NCI-H2107 treated with DMSO at 0.1 percent for 48 hours (cell line): Measurements from ENCODE around the gene GPR31.

ENCODE experiments used
- DNase-seq: peaks from one replicate; lab custom pipeline; 2025; ENCODE audit not compliant: unreplicated experiment; lab: John Stamatoyannopoulos, UW

GPR31 gene

DNA sequence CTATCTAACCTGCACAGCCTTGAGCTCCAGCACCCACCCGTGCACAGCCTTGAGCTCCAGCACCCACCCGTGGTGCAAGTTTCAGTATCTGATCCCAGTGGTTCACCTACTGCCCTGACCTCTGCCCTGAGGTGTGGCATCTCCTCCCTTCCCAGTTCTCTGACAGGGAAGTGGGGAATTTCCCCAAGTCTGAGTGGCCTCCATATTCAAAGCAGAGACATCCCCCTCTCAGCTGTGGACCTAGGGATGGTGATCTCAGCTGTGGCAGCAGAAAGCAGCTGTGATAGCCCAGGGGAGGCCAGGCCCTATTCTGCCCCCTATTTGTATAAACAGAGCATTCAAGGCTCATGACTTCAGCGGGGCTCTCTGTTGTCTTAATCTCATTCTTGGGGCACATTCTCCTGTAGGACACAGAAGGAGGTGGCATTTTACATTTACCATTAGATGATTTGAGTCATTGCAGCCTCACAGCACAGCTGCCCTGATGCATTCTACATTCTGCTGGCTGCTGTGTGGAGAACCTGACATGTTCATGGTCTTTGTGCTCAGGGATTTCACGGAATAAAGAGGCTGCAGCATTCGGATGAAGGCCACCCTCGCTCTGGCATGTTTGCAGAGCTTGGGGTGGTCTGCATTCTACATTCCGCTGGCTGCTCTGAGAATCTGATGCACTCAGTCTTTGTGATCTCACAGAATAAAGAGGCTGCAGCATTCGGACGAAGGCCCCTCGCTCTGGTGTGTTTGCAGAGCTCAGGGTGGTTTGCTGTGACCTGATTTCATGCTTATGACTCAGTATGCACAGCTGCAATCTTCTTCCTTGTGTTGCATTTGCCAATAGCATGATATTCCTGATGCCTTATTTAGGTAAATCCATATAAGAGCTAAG, 16.9 kb downstream of the GPR31 start:
- DNase-seq = no peak

- no peak for DNase-seq
Observed at GRCh38 chr6:167139761-167140160, 18.0 kb downstream of the GPR31 start.

GRCh38 chr6:167137881-167138280, 19.9 kb downstream of the GPR31 start:
- DNase-seq = peak; percentile 27

- DNase-seq = no peak
Observed at GRCh38 chr6:167137081-167137480, 20.7 kb downstream of the GPR31 start.

DNA sequence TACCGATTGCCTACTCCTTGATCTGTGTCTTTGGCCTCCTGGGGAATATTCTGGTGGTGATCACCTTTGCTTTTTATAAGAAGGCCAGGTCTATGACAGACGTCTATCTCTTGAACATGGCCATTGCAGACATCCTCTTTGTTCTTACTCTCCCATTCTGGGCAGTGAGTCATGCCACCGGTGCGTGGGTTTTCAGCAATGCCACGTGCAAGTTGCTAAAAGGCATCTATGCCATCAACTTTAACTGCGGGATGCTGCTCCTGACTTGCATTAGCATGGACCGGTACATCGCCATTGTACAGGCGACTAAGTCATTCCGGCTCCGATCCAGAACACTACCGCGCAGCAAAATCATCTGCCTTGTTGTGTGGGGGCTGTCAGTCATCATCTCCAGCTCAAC, 21.4 kb downstream of the GPR31 start:
- DNase-seq = no peak

GRCh38 chr6:167134448-167135328, 23.1 kb downstream of the GPR31 start:
- no peak for DNase-seq

- peak; percentile 77 for DNase-seq
Observed at GRCh38 chr6:167130712-167131684, 26.8 kb downstream of the GPR31 start.

DNA sequence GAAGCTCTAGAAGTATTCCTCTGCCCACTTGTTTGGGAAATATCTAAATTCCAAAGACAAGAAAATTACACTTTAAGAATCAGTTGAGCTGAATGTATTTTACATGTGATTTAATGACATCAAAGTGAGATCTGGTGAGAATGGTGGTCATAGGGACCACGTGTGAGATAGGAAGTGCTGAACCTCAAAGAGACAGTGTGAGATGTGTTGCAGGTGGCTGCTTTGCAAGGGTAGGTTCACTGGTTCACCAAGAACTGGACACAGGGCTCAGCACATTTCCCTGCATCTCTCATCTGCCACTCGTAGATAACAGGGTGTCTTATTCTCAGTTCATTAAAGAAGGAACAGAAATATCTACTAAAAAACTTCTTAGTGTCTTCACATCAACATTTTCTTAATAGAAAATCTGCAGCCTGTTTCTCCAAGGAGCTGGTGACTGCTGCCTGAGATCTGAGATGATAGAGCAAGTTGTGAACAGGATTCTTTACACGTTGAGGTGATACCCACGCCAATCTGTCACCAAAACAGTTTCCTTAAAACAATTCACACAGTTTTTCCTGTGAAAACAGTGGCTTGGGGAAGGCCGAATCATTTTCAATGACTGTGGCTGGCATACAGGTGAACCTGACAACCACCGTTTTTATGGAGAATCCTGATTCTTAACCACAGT, 27.6 kb downstream of the GPR31 start:
- DNase-seq = no peak

DNA sequence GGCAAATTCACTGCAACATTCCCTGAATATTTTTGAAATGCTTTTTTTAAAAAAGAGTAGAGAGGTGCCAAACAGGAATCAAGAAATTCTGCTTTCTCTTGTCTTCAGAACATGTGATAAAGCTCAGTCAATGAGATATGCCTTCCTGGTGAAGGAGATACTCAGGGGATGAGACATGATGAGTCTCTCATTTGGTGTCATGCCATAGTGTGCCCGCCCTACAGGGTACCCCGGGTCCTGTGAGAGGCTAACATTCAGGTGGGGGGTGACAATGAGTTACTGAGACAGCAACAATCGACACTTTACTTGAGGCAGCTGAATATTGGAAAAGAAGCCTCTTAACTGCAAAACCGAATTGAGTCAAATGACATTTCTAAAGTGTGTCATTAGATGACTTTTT, 28.2 kb downstream of the GPR31 start:
- DNase-seq = no peak

GRCh38 chr6:167129159-167129558, 28.6 kb downstream of the GPR31 start:
- no peak for DNase-seq

- DNase-seq = no peak
Observed at GRCh38 chr6:167127785-167128531, 29.8 kb downstream of the GPR31 start.

DNA sequence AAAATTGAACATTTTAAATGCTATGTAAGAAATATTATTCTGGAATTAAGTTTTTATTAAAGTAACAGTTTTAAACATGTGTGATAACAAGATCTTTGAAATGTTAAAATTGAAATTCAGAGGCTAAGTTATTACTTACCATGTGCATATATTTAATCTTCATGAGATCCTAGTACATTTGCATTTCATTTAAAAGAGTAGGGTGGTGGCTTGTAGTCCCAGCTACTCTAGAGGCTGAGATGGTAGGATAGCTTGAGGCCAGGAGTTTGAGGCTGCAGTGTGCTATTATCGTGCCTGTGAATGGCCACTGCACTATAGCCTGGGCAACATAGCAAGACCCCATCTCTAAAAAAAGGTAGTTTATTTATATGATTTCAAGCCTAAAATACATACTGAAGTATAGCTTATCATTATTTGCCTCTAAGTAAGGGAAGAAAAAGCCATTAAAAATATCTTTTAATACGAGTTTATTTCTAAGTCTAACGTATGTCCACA, 31.9 kb downstream of the GPR31 start:
- DNase-seq = no peak

DNA sequence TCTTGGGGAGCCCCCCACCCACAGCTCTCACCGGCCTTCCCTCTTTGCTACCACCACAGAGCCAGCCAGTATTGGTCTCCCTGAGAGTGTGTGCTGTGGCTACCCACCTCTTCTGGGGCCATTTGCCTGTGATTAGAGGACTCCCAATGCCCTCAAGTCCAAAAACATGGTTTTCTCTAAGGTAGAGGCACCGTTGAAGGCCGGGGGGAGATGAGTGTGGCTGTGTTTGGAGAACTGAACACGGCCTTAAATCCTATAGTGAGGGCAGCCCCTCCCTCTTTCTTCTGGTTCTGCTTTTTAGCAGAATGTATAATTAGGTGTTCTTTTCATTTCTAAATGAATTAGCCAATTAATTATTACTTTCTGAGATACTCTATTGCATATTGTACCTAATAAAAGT, 32.4 kb downstream of the GPR31 start:
- no peak for DNase-seq

DNA sequence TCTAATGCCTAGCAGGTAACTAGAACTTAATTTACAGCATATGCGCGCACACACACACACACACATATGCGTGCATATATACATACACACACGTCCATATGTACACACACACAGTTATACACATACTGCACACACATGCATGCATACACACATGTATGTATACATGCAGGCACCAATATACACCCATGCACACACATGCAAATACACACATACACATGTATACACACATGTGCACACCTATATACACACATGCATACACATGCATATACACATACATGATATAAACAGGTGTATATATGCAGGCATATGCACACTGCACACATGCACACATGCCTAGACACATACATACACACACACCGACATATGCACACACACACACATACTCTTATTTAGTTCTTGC, 33.0 kb downstream of the GPR31 start:
- DNase-seq = no peak

GRCh38 chr6:167122827-167123657, 34.7 kb downstream of the GPR31 start, which contains the start of gene CCR6:
TSS of gene CCR6 (plus strand) at chr6:167123096. CDS start at chr6:167136135, 13,039 bp downstream.
- no peak for DNase-seq

DNA sequence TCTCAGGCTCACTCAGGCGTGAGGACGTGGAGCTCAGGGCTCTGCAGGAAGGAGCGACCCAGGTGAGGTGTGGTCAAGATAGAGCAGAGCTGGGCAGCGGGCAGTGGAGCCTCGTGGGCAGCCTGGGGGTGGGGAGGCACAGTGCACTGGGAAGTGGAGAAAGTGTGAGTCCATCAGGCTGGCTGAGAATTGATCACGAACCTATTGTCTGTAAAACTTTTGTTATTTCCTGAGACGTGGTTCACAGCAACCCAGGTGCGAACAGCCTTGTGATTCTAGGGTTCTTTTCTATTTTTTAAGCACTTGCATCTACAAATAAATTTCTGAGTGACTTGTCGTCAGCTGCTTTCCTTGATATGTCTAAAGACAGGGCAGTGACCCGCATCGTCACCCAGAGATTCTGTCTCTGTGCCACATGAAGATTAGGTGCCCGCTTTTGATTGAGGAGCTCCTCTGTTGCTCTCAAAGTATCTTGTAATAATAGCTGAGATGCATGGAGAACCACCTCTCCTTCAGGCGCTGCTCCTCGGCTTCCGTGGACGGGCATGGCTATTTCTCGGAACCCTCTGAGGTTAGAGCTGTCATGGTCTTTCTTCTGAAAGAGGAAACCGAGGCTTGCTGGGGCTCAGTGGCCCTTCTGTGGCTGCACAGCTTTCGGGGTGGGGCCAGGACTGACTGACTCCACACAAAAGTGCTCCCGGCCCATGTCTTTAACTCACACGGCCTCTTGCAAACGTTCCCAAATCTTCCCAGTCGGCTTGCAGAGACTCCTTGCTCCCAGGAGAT, 35.5 kb downstream of the GPR31 start:
- no peak for DNase-seq

DNA sequence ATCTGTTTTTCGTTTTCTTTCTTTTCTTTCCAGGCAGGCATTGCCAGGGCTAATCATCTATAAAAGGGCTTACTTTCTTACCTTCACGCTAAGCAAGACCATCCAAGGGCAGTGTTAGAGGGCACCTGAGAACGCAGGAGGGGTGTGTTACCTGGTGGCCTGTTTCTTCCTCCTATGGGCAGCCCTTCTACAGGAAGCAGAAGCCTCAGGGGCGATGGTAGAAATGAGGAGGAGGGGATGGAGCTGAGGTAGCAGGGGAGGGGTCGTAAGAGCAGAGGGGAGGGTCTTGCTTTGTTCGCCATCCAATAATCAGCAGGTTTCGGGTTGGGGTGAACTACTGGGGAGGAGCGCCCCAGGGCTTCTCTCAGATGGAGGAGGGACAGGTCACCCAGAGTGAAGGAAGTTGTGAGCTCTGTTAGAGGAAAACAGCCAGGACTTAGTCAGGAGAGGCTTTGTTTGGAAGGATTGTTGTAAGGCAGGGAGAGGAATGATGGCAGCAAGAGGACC, 36.4 kb downstream of the GPR31 start:
- no peak for DNase-seq

GRCh38 chr6:167120583-167120903, 37.2 kb downstream of the GPR31 start:
- DNase-seq = no peak
